GM12892 (cell line): ENCODE results near the gene MB.
"Not testable (repeated sequence)": the region's sequence is repeated elsewhere in the genome, so short reads cannot be mapped to it uniquely, and the experiment has no call there.

Experiments
- DNase-seq: peaks from one replicate; pipeline ENCODE4 v3.0.0; 2011; ENCODE audit not compliant: insufficient read length
- FAIRE-seq: peaks from 2 replicates; lab custom pipeline; 2011; peaks lifted over from hg19 to GRCh38; lab: Jason Lieb, UNC
- POLR2A ChIP-seq: IDR thresholded peaks from 2 replicates; pipeline ENCODE4 v1.6.1; 2011; ENCODE audit warnings: low read depth, low read length, control low read depth
- POLR2AphosphoS5 ChIP-seq: IDR thresholded peaks from 2 replicates; pipeline ENCODE4 v1.6.1; 2011; ENCODE audit warnings: low read depth, low read length, control low read depth
- TAF1 ChIP-seq: IDR thresholded peaks from 2 replicates; pipeline ENCODE4 v1.6.1; 2011; ENCODE audit warnings: low read depth, mild to moderate bottlenecking, control low read depth, low read length, borderline replicate concordance

Gene MB

DNA sequence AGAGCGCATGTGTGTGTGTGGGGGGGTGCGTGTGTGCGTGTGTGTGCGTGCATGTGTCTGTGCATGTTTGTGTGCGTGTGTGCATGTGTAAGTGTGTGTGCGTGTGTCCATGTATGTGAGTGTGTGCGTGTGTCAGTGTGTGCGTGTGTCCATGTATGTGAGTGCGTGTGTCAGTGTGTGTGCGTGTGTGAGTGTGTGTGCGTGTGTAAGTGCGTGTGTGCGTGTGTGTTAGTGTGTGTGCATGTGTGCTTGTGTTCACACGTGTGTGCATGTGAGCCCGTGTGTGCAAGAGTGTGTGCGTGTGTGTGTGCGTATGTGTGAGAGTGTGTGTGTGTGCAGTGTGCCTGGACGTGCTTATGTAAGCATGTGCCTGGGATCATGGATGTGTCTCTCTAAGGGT lies 16.4 kb upstream of the MB start:
- FAIRE-seq, result peak; percentile 69

DNA sequence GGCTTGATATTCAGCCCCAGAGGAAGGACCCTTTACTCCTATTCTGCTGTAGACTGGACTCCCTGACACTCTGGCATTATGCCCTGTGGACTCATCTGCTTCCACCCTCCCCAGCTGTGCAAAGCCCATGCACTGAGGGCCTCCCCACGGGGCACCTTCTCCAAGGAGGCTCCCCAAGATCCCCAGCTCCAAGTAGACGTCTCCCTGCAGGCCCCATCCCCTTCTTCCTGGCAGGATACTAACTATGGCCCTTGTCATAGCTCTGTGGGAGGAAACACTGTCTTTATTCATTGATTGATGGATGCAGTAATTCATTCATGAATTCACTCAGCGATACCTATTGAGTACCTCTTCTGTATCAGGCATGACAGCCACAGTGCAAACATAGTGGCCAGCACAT lies 15.8 kb upstream of the MB start:
- DNase-seq (no peak), FAIRE-seq (no peak)
- no peak for TF ChIP-seq POLR2AphosphoS5
- no peak for TF ChIP-seq POLR2A
- TF ChIP-seq TAF1, result no peak

More for the DNA sequence above, 16.4 kb upstream of the MB start:
- no peak for DNase-seq
- TF ChIP-seq POLR2A, result no peak
- 0 out of 2 replicates have a peak, but pooled peaks have one; percentile 43 for TF ChIP-seq POLR2AphosphoS5

DNA sequence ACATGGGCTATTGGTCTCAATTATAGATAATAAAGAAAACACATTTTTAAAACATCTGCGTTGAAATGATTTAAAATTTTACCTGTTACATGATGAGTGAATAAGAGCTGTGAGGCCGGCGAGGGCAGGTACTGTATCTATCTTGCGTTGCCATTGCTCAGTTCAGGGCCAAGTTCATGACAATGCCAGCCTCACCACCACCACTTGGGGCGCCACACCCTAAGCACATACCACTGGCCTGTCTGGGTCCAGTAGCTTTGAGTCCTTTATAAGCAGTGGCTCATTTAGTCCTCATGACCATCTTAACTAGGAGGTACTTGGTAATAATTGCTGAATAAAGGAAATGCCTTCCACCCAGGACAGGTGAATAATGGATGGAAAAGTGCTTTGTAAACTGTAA lies 14.5 kb upstream of the MB start:
- DNase-seq, result no peak
- FAIRE-seq, result peak; percentile 63

DNA sequence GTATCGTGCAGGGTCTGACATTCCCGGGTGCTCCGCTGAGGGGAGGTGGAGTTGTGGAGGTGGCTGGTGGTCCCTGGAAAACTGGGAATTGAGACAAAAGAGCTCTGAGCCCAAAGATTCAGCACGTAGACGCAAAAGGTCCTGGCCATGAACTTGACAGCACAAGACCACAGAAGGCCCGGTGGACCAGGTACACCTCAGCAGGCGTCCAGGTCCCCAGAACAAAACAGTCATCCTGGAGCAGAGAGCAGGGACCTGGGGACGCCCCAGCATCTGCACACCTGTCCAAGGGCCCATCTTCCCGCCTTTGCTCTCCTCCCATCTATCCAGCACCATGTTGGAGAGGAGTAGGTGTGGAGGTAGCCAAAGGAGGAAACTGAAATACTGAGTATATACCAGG lies 13.8 kb upstream of the MB start:
- FAIRE-seq, result no peak

More for the DNA sequence above, 14.5 kb upstream of the MB start:
- no peak for TF ChIP-seq POLR2A
- no peak for TF ChIP-seq TAF1
- no peak for TF ChIP-seq POLR2AphosphoS5

DNA sequence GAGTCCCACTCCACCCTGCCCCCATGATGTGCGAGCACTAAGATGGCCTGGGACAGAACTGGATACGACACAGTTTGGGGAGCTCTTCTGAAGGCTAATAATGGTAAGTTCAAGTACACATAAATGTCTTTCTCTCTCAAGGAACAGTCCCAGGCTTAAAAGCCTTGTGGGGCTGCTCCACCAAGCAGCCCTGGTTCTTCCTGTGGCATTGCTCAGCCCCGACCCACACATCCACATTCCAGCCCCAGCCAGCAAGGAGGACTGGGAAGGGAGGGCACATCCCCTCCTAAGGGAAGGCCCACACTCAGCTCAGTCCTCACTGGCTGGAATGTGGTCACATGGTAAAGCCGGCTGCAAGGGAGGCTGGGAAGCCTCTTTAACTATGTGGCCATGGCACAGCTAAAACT lies 13.3 kb upstream of the MB start:
- DNase-seq, result no peak
- FAIRE-seq, result peak; percentile 5
- TF ChIP-seq POLR2AphosphoS5, result no peak
- no peak for TF ChIP-seq POLR2A
- TF ChIP-seq TAF1, result no peak

More for the DNA sequence above, 13.8 kb upstream of the MB start:
- TF ChIP-seq POLR2AphosphoS5 (no peak), TAF1 (no peak), POLR2A (no peak)
- no peak for DNase-seq

DNA sequence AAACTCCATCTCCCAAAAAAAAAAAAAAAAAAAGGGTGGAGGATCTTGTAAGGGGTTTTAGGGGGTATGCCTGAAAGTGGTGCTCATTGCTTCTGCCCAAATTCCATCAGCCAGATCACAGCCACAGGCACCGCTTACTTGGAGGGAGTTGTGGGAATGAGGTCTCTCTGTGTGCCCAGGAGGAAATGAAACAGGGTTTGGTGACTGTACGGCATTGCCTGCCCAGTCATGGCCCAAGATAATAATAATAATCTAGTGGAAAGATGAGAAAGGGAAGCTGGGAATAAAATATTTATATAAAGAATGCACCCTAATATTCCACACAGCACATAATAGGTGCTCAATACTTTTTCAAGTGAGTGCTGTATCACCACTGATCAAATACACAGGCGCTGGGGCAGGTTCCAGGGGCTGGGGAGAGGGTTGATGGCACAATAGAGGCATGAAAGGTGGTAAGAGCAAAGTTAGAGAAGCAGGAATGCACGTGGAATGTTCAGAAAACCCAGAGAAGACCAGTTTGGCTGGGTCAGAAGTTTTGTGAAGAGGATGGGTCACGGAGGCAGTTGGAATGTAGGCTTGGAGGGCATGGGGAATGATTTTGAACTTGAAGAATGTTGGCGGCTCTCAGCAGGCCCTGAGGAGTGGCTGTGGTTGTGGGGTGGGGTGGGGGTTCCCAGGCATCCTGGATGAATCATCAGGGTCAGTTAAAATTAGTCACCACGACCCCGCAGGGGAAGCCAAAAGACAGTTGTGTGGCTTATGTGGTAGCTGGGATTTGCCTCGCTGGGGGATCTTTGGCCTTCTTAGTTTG lies 12.5 kb upstream of the MB start:
- no peak for DNase-seq
- peak; percentile 40 for FAIRE-seq
- TF ChIP-seq TAF1 (no peak), POLR2AphosphoS5 (no peak), POLR2A (no peak)

DNA sequence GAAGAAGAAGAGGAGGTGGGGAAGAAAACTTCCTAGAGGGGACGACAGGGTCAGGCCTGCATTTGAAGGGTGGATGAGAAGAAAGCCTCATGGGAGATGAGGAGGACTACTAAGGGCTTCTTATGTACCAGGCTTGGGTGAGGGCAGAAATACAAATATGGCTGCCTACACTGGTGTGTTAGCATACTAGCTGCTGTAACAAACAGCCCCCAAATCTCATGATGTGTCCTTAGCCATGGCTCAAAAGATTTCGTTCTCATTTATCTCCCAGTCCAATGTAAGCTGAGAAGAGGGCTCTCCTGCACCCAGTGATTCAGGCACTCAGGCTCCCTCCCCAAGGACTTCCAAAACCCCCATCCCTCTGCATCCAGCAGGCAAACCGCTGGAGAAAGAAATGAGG lies 11.6 kb upstream of the MB start:
- no peak for TF ChIP-seq POLR2AphosphoS5
- FAIRE-seq (peak; percentile 64), DNase-seq (no peak)

DNA sequence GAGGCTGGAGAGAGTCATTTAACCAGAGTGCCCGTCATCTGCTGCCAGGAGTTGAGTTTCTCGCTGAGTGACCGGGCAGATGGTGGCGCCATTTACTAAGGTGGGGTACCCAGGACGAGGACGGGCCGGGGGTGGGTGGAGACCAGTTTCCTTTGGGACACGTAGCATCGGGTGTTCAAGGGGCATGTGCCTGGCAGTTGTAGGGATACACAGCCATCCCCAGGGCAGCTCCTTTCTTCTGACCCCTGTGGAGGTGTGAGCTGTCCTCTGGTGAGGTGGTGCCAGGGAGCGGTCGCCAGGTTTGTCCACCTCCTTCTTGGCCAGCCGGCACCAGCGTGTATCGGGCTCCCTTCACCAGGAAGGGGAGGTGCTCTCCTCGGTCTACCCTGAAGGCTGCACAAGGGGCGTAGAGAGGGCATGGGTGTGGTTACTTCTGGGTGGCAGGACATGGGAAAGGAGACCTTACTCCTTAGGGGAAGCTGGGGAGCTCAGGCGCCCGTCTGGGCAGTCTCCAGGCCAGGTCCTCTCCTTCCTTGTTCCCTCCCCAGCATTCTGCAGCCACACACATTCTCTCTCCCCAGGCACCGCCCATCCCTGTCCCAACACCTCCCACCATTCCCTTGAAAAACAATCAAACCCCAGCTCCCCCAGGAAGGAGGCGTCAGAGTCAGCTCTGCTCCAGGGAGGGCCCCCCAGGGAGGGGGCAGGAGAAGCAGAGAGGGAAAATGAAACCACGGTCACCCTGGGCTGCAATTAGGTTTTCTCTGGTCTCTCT lies 10.3 kb upstream of the MB start:
- DNase-seq (no peak), FAIRE-seq (peak; percentile 92)
- TF ChIP-seq TAF1, result no peak
- no peak for TF ChIP-seq POLR2AphosphoS5
- no peak for TF ChIP-seq POLR2A

DNA sequence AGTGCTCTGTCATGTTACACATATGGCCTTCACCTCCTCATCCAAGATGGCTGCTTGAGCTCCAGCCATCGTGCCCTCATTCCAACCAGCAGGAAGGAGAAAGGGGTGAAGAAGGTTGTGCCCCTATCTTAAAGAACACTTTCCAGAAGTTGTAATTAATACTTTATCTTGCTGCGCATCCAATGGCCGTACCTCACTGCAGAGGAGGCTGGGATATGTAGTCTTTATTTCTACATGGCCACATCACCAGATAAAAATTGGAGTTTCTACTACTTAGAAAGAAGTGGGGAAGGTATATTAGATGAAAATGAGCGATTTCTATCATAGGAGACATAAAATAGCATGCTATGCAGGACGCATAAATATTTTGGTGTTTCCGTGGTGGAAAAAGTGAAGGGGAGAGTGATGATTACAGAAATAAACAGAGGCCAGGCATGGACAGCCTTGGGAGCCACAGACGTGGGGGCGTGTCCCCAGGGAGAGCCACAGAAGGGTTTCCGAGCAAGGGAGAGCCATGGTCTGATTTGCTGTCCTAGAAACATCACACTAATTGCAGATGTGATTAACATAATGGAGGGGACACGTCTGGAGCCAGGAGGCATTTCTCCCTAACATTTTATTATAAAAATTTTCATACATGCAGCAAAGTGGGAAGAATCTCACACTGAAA lies 8.8 kb upstream of the MB start:
- no peak for FAIRE-seq
- no peak for DNase-seq
- TF ChIP-seq TAF1 (no peak), POLR2A (no peak), POLR2AphosphoS5 (no peak)

DNA sequence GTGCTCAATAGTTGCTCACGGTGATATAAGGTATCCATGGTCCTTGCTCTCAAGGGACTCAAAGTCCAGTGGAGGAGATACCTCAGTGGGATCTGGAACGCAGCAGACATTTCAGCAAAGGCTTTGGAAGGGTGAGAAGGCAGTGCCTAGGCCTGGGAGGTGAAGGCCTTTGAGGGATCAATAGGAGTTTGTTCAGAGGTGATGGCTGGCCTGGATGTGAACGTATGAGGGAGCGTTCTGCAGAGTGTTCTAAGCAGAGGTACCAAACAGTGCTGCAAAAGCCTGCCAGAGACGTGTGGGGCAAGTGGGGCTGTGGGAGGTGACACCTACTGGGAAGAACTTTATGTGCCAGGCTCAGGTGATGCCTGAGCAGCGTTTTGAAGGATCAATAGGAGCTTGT lies 7.4 kb upstream of the MB start:
- FAIRE-seq (no peak), DNase-seq (no peak)
- TF ChIP-seq POLR2A, result no peak
- TF ChIP-seq TAF1, result no peak
- no peak for TF ChIP-seq POLR2AphosphoS5

DNA sequence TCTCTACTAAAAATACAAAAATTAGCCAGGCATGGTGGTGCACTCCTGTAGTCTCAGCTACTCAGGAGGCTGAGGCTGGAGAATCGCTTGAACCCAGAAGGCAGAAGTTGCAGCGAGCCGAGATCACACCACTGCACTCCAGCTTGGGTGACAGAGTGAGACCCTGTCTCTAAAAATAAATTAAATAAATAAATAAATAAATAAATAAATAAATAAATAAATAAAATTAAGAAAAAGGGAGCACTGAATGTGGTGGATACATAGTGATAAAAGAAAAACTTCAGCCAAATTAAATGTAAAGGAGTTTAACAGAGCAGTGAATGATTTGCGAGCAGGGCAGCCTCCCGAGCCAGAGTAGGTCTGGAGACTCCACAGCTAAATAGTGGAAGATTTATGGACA lies 6.8 kb upstream of the MB start:
- not testable (repeated sequence) for DNase-seq, FAIRE-seq

DNA sequence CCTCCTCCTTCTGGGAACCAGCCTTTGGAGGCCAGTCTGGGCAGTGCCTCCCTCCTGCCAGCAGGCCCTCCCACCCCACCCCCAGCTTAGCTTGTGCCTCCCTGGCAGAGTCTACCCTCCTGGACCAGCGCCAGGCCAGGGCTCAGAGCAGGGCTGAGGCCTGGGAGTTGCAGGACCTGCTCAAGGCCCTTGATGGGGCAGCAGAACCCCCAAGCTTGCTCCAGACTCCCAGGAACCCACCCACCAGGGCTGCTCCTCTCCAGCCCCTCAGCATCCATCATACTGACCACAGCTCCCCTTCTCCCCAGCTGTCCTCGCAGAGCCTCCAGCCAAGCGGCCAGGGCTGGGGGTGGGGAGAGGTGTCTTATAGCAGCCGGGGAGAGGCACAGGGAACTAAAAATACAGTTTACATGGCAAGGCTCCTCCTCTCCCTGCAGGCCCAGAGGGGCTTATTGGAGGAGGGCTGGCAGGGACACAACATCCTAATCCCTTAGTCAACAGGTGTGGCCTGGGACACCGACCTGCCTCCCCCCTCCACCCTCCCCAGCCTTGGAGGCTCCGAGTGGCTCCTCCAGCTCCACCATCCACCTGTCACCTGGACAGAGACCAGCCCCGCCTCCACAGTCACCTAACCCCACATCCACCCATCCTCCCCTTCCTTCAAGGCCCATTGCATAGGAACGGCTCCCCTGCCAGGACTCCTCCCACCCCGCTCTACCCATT lies 5.2 kb upstream of the MB start:
- TF ChIP-seq POLR2A (no peak), POLR2AphosphoS5 (no peak), TAF1 (no peak)
- FAIRE-seq, result no peak
- DNase-seq, result no peak
